GM12865 (cell line): ENCODE data around the gene CCNYL1.

Experiments
- DNase-seq: peaks from one replicate; pipeline ENCODE4 v3.0.0; 2010; ENCODE audit warnings: low read depth
- H3K4me3 ChIP-seq: 2 replicates; pipeline ENCODE4 v1.5.1; 2011; ENCODE audit warnings: mild to moderate bottlenecking, low read depth, low read length, control low read depth
- TF ChIP-seq, protein P1 (sequence below): IDR thresholded peaks from 2 replicates; pipeline ENCODE4 v1.5.1; 2011; ENCODE audit warnings: low read length, control low read depth, low read depth, inconsistent platforms; ENCODE audit not compliant: insufficient read depth; ENCODE audit errors: missing control alignments

The CCNYL1 gene

DNA sequence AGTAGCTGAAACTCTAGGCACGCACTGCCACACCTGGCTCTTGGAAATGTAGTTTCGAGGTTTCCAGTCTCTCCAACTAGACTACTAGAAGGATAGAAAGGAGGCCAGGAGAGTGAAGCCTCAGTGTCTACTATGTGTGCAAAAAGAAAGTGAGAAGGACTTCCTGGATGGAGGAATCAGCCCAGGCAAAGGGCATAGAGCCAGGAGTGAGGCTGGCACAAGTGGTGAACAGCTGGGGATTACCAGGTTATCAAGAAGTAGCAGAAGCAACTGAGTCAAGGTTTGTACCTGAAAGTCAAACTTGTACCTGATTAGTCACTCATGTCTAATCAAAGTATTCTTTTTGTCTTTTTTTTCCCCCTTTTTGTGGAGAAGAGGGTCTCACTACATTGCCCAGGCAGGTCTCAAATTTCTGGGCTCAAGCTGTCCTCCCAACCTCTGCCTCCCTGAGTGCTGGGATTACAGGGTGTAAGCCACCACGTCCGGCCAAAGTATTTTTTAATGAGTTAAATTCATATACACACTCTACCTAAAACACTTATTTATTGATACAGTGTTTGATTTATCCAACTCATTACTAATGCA is 67.0 kb downstream of the CCNYL1 start:
- H3K4me3 ChIP-seq = no peak overlapping the region
- TF ChIP-seq, protein P1, sequence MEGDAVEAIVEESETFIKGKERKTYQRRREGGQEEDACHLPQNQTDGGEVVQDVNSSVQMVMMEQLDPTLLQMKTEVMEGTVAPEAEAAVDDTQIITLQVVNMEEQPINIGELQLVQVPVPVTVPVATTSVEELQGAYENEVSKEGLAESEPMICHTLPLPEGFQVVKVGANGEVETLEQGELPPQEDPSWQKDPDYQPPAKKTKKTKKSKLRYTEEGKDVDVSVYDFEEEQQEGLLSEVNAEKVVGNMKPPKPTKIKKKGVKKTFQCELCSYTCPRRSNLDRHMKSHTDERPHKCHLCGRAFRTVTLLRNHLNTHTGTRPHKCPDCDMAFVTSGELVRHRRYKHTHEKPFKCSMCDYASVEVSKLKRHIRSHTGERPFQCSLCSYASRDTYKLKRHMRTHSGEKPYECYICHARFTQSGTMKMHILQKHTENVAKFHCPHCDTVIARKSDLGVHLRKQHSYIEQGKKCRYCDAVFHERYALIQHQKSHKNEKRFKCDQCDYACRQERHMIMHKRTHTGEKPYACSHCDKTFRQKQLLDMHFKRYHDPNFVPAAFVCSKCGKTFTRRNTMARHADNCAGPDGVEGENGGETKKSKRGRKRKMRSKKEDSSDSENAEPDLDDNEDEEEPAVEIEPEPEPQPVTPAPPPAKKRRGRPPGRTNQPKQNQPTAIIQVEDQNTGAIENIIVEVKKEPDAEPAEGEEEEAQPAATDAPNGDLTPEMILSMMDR = no peak
- no peak for DNase-seq

DNA sequence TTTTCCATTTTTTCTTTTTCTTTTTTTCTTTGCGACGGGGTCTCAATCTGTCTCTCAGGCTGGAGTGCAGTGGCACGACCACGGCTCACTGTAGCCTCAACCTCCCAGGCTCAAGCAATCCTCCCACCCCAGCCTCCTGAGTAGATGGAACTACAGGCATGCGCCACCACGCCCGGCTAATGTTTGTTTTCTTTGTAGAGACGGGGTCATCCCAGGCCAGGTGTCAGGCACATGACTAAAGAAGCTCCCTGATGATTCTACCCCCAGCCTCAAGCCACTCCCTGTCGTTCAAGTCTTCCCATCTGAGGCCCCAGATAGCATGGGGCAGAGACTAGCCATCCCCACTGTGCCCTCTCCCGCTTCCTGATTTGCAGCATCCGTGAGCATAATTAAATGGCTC is 68.1 kb downstream of the CCNYL1 start:
- no peak overlapping the region for H3K4me3 ChIP-seq
- no peak for DNase-seq
- TF ChIP-seq, protein P1 = no peak

DNA sequence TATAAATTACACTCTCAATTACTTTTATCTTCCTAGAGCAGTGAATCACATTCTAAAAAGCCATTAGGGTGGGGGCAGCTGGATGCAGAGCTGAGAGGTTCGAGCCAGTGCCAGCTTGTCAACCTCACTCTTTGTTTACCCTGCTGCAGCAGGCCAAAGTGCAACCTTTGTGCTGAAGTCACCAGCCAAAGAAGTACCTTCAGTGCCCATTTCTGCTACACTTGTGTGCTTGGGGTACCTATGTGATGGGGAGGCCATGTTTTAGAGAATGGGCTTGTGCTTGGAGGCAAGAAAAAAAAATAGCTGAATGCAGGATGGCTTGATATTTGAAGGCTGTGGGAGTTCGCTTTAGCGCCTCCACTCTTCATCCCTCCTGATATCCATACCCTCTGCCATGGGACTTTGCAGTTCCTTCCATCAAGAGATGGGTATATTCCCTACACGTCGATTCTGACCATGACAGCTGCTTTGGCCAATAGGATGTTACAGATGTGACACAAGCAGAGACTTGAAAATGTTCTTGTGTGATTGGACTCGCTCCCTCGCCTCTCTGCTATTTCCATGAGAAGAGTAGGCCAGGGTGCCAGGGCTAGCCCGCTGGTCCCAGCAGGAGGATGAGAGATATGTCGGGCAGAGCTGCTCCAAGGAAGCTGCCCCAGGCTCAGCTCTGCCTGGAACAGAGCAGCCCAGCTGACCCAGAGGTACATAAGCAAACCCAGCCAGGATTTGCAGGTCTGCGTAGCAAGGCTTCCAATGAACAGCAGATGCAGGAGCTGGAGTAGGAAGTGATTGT is 71.0 kb downstream of the CCNYL1 start:
- TF ChIP-seq, protein P1 = no peak
- no peak overlapping the region for H3K4me3 ChIP-seq
- DNase-seq = no peak

DNA sequence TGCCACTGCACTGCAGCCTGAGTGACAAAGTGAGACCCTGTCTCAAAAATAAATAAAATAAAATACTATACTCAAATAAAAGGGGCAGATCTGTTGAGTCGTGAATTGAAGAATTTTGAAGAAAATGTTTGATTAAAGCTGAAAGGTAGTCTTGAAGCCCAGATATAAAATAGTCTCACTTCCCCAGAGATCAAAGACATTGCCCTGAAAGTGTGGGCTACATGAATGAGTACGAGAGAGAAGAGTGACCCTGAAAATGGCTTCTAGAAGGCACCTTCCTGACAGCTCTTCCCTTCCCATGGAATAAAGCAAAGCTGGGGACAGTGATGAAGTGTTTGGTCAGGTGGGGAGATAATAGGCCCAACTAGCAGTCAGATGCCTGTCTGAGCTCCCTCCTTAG is 72.1 kb downstream of the CCNYL1 start:
- DNase-seq = no peak
- H3K4me3 ChIP-seq = no peak overlapping the region
- TF ChIP-seq, protein P1 = no peak

DNA sequence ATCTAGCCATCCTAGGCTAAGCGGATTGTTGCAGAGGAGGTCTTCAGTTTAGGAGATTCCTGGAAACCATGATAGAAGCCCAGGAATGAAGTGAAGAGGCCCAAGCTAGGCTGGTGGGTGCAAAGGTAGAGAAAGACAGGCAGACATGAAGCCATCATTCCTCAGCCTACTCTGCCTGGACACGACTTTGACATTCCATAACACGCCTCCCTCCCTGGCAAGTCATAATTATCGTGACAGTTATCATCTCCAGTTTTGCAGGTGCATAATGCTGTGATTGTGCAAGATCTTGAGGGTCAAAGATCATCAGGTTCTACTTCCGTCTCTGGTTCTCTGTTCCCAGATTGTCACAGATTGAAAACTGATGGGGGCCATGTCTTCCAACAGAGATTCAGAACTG is 73.5 kb downstream of the CCNYL1 start:
- no peak overlapping the region for H3K4me3 ChIP-seq
- DNase-seq = no peak
- TF ChIP-seq, protein P1 = no peak

DNA sequence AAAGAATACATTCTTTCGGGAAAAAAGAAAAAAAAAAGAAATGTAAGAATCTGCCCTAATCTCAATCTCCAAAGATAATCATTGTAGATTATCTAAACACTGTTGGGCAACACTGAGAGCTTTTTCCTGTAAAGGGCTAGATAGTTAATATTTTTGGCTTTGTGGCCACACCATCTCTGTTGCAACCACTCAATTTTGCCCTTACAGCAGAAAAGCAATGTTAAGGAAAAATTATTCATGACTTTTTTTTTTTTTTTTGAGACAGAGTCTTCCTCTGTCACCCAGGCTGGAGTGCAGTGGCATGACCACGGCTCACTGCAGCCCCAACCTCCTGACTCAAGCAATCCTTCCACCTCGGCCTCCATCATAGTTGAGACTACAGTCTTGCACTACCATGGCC is 75.6 kb downstream of the CCNYL1 start:
- no peak for DNase-seq
- TF ChIP-seq, protein P1 = no peak

DNA sequence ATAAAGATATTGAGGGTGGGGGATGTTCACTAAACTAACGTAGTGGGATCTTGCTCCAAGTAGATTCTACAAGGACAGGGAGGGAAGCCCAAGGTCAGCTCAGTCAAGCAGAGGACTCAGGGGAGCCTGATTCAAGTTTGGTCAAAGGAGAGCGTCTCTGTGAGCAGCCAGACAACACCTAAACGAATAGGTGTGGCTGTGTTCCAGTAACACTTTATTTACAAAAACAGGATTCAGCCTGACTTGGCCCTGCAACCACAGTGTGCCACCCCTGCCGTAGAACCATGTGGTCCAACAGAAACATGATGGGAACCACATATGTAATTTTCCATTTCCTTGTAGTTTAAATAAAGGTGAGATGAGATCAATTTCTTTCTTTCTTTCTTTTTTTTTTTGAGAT is 76.4 kb downstream of the CCNYL1 start:
- TF ChIP-seq, protein P1 = no peak
- DNase-seq = no peak
- no peak overlapping the region for H3K4me3 ChIP-seq

More for the DNA sequence above, 75.6 kb downstream of the CCNYL1 start:
- H3K4me3 ChIP-seq = no peak overlapping the region
